Lower leg skin (tissue), 4 donors: ENCODE results near the gene MAS1L. TPM values are rescaled to one million over a fixed set of nuclear protein-coding genes. Genes with fewer than 3 reads are reported as not detected.

Experiments
- DNase-seq, 2 donors: peaks; one replicate each; pipeline ENCODE4 v3.0.0-alpha.2; 2019; ENCODE audit warnings: low spot score in 2 of 2
- H3K4me3 ChIP-seq: fragments of 200-600 bp; sonication (generic); 2 replicates; pipeline ENCODE4 v1.5.1; 2017; ENCODE audit warnings: mild to moderate bottlenecking, low read depth; ENCODE audit not compliant: poor library complexity, severe bottlenecking
- CTCF ChIP-seq, 3 donors: fragments of 450-650 bp; IDR thresholded peaks; one replicate each; pipeline ENCODE4 v1.5.1; 2016; ENCODE audit warnings: antibody characterized with exemption in 3 of 3, mild to moderate bottlenecking in 3 of 3, moderate library complexity in 2 of 3
- POLR2A ChIP-seq, 2 donors: fragments of 450-650 bp; IDR thresholded peaks; one replicate each; pipeline ENCODE4 v1.6.1; 2016 to 2017; ENCODE audit warnings: antibody characterized with exemption in 2 of 2, mild to moderate bottlenecking in 1 of 2, moderate library complexity in 1 of 2
- WGBS, 2 donors: methylation state at CpG; one replicate each; pipeline ENCODE4 v1.1.5; 2018; 5-methylcytosine and 5-hydroxymethylcytosine counted together
- intact Hi-C: fragments of 100-400 bp; cut with DNase I; formaldehyde crosslinking; loops from one replicate; pipeline ENCODE4 v1.15.0; 2023; ENCODE audit warnings: low total_unique reads
- total RNA-seq, 4 donors: library from RNA; depleted of rRNA; stranded (reverse); fragments of >200 nt; gene quantifications; one replicate each; pipeline ENCODE4 v1.1.0, GENCODE V29; 2016

Gene MAS1L
- total RNA-seq, 4 donors from 2014 or later: not detected

DNA sequence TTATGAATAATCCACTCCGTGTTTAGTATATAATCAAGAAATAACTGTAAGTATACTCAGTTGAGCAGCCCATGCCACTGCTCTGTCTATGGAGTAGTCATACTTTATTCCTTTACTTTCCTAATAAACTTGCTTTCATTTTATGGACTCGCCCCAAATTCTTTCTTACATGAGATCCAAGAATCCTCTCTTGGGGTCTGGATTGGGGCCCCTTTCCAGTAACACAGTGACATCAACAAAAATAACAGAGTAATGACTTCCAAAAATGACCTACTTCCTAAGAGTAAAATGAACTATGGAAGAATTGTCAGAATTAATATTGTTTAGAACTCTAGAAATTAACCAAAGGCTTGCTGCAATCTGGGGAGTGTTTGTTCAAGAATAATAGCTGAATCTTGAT, 22.0 kb downstream of the MAS1L start:
- TF ChIP-seq POLR2A (IDR thresholded peaks at IDR 0.05) (no peak), CTCF (IDR thresholded peaks at IDR 0.05) (no peak)
- H3K4me3 ChIP-seq: no peak overlapping the region
- intact Hi-C loops: no loop called here
- 88 to 89% methylated on average over 2 of the region's 2 CpGs for WGBS, 2 donors
- no peak for DNase-seq

GRCh38 chr6:29465279-29465678, 22.5 kb downstream of the MAS1L start:
- no peak overlapping the region for H3K4me3 ChIP-seq
- intact Hi-C loops: no loop called here
- no peak for TF ChIP-seq CTCF (IDR thresholded peaks at IDR 0.05)
- TF ChIP-seq POLR2A (IDR thresholded peaks at IDR 0.05): no peak
- no peak for DNase-seq
- 50 to 52% methylated on average over 2 of the region's 2 CpGs for WGBS, 2 donors

- TF ChIP-seq CTCF (IDR thresholded peaks at IDR 0.05): no peak
- TF ChIP-seq POLR2A (IDR thresholded peaks at IDR 0.05): no peak
- no peak for DNase-seq
- no peak overlapping the region for H3K4me3 ChIP-seq
- 75 to 87% methylated on average over 6 of the region's 6 CpGs for WGBS, 2 donors
- intact Hi-C loops: no loop called here
These were observed 25.7 kb downstream of the MAS1L start for GRCh38 chr6:29462022-29462421.

DNA sequence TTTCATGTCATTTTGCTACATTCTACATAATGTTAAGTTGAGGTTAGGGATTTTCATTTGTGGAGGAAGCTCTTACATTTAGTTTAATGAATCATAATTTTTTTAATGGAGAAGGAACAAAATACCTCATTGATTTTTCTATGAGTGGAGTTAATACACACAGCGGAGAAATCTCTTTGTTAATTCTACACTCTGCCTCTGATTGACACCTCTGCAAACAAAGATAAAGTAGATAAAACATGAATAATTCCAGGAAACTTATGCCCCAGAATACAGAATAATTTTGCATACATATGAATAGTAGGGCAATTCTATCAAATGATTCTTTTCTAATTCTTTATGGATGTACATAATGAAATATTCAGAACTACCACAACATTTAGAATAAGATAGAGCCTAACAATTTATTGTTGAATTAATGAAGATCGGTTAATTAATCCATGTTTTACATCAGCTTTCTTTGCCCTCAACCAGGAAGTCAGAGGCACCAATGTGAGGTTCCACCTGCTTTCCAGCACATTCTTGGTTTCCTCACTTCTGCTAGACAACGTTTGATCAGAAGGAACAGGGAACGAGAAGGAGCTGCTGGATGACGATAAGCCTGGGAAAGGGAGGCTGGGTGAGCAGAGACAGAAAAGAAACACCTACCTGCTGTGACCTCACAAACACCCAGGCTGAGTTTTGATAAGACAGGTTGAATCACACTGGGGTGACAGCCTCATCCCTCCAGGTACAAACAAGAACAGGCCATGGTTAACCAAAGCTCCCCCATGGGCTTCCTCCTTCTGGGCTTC, 26.5 kb downstream of the MAS1L start:
- intact Hi-C loops: no loop called here
- TF ChIP-seq CTCF (IDR thresholded peaks at IDR 0.05) (no peak), POLR2A (IDR thresholded peaks at IDR 0.05) (no peak)
- DNase-seq: no peak
- no peak overlapping the region for H3K4me3 ChIP-seq
- WGBS, 2 donors: 76 to 87% methylated on average over 5 of the region's 5 CpGs

- no peak for DNase-seq
- H3K4me3 ChIP-seq: no peak within 1 kb of the TSS
- intact Hi-C loops: no loop called here
- TF ChIP-seq CTCF (IDR thresholded peaks at IDR 0.05) (no peak), POLR2A (IDR thresholded peaks at IDR 0.05) (no peak)
- 61 to 67% methylated on average over 2 of the region's 2 CpGs for WGBS, 2 donors
These were observed 30.8 kb downstream of the MAS1L start, which contains the start of the genes OR11A1 and OR2H1 for GRCh38 chr6:29456971-29457370. OR11A1 (minus strand) TSS chr6:29457071; CDS start chr6:29427641, 29,430 bp downstream. OR2H1 (plus strand) TSS chr6:29457155; CDS start chr6:29461770, 4,615 bp downstream.
